ENCODE data around the gene SYT9. TPM values are rescaled to one million over a fixed set of nuclear protein-coding genes. Genes with fewer than 3 reads are reported as not detected.
A peak's percentile ranks its signal among the peaks of the same experiment; 100 is the strongest.

Gene SYT9
- total RNA-seq, 1 donor from 2014 or later = 1.0 TPM

DNA sequence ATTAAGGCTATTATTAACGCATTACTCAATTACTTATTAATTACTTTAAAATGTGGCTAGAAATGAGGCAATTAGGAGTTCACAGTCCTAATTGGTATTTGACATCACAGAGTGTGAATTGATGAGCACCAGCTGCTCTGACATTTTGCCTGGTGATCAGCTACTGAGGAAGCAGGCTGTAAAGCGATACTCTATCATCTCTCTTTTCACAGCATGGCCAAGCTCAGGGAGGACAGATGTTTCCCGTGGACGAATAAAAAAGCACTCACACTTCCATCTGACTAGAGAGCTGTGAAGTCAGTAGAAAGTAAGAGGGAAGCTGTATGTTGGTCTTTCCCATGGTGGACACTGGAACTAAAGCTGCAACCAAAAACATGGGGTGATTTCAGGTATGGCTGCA lies 29.1 kb upstream of the SYT9 start:
- Histone ChIP-seq H3K4me3 (ENCODE audit: low read depth, low read length) (no peak overlapping the region), H3K27me3 (ENCODE audit: control insufficient read depth, insufficient read depth, low read length) (no peaks in the 10 kb centered on the region), H3K36me3 (ENCODE audit: control insufficient read depth, insufficient read depth, low read length) (no peaks in the 10 kb centered on the region)
- no peak for DNase-seq (ENCODE audit: low read depth)
- TF ChIP-seq, protein P1, sequence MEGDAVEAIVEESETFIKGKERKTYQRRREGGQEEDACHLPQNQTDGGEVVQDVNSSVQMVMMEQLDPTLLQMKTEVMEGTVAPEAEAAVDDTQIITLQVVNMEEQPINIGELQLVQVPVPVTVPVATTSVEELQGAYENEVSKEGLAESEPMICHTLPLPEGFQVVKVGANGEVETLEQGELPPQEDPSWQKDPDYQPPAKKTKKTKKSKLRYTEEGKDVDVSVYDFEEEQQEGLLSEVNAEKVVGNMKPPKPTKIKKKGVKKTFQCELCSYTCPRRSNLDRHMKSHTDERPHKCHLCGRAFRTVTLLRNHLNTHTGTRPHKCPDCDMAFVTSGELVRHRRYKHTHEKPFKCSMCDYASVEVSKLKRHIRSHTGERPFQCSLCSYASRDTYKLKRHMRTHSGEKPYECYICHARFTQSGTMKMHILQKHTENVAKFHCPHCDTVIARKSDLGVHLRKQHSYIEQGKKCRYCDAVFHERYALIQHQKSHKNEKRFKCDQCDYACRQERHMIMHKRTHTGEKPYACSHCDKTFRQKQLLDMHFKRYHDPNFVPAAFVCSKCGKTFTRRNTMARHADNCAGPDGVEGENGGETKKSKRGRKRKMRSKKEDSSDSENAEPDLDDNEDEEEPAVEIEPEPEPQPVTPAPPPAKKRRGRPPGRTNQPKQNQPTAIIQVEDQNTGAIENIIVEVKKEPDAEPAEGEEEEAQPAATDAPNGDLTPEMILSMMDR (IDR thresholded peaks at IDR 0.05; ENCODE audit: insufficient read depth, low read length, poor library complexity, severe bottlenecking) = no peak

- Histone ChIP-seq H3K36me3 (ENCODE audit: control insufficient read depth, insufficient read depth, low read length) (no peaks in the 10 kb centered on the region), H3K27me3 (ENCODE audit: control insufficient read depth, insufficient read depth, low read length) (no peaks in the 10 kb centered on the region), H3K4me3 (ENCODE audit: low read depth, low read length) (no peak overlapping the region)
- no peak for DNase-seq (ENCODE audit: low read depth)
- TF ChIP-seq, protein P1 (IDR thresholded peaks at IDR 0.05; ENCODE audit: insufficient read depth, low read length, poor library complexity, severe bottlenecking) = no peak
Observed at GRCh38 chr11:7239877-7240276, 11.8 kb upstream of the SYT9 start.

GRCh38 chr11:7245341-7245740 lies 6.4 kb upstream of the SYT9 start:
- no peaks in the 10 kb centered on the region for H3K36me3 ChIP-seq (ENCODE audit: control insufficient read depth, insufficient read depth, low read length)
- H3K27me3 ChIP-seq (ENCODE audit: control insufficient read depth, insufficient read depth, low read length) = no peaks in the 10 kb centered on the region
- no peak overlapping the region for H3K4me3 ChIP-seq (ENCODE audit: low read depth, low read length)
- DNase-seq (ENCODE audit: low read depth) = no peak
- TF ChIP-seq, protein P1 (IDR thresholded peaks at IDR 0.05; ENCODE audit: insufficient read depth, low read length, poor library complexity, severe bottlenecking) = no peak

GRCh38 chr11:7246179-7246578 lies 5.5 kb upstream of the SYT9 start:
- no peaks in the 10 kb centered on the region for H3K27me3 ChIP-seq (ENCODE audit: control insufficient read depth, insufficient read depth, low read length)
- no peak overlapping the region for H3K4me3 ChIP-seq (ENCODE audit: low read depth, low read length)
- TF ChIP-seq, protein P1 (IDR thresholded peaks at IDR 0.05; ENCODE audit: insufficient read depth, low read length, poor library complexity, severe bottlenecking) = no peak
- DNase-seq (ENCODE audit: low read depth) = no peak
- no peaks in the 10 kb centered on the region for H3K36me3 ChIP-seq (ENCODE audit: control insufficient read depth, insufficient read depth, low read length)

GRCh38 chr11:7250166-7250565 lies 1.5 kb upstream of the SYT9 start:
- TF ChIP-seq, protein P1 (IDR thresholded peaks at IDR 0.05; ENCODE audit: insufficient read depth, low read length, poor library complexity, severe bottlenecking) = no peak
- Histone ChIP-seq H3K27me3 (ENCODE audit: control insufficient read depth, insufficient read depth, low read length) (peaks cover 20% of the 10 kb centered on the region), H3K36me3 (ENCODE audit: control insufficient read depth, insufficient read depth, low read length) (no peaks in the 10 kb centered on the region), H3K4me3 (ENCODE audit: low read depth, low read length) (no peak overlapping the region)
- DNase-seq (ENCODE audit: low read depth) = no peak

DNA sequence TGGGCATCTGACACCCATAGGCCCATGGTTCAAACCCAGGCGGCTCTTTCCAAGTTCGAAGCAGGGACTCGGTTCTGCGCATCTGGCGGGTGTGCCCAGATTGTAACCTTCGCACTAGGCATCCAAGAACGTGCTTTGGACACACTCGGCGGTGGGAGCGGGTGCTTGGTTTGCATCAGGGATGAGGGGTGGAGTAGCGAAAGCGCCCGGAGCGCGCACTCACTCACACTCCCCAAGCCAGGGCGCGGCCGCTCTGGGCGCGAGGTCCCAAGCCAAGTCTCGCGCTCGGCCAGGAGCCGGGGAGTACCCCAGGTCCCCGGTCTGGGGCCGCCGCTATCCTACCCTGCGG lies 243 bp upstream of the SYT9 start:
- Histone ChIP-seq H3K27me3 (ENCODE audit: control insufficient read depth, insufficient read depth, low read length) (peaks cover 20% of the 10 kb centered on the region), H3K36me3 (ENCODE audit: control insufficient read depth, insufficient read depth, low read length) (no peaks in the 10 kb centered on the region), H3K4me3 (ENCODE audit: low read depth, low read length) (peak overlapping the region; percentile 41)
- DNase-seq (ENCODE audit: low read depth) = no peak
- TF ChIP-seq, protein P1 (IDR thresholded peaks at IDR 0.05; ENCODE audit: insufficient read depth, low read length, poor library complexity, severe bottlenecking) = no peak
